ENCODE measurements around the gene MBLAC1. TPM values are rescaled to one million over a fixed set of nuclear protein-coding genes. Genes with fewer than 3 reads are reported as not detected.
A peak's percentile ranks its signal among the peaks of the same experiment; 100 is the strongest.

MBLAC1 gene
- total and polyA plus RNA-seq, 9 of the 15 experiments (the other 6 are each of a cell fraction or from before 2014, with no cell fraction given) = 0.03 to 3.1 (median 0.52) TPM

- TF ChIP-seq, protein P1, sequence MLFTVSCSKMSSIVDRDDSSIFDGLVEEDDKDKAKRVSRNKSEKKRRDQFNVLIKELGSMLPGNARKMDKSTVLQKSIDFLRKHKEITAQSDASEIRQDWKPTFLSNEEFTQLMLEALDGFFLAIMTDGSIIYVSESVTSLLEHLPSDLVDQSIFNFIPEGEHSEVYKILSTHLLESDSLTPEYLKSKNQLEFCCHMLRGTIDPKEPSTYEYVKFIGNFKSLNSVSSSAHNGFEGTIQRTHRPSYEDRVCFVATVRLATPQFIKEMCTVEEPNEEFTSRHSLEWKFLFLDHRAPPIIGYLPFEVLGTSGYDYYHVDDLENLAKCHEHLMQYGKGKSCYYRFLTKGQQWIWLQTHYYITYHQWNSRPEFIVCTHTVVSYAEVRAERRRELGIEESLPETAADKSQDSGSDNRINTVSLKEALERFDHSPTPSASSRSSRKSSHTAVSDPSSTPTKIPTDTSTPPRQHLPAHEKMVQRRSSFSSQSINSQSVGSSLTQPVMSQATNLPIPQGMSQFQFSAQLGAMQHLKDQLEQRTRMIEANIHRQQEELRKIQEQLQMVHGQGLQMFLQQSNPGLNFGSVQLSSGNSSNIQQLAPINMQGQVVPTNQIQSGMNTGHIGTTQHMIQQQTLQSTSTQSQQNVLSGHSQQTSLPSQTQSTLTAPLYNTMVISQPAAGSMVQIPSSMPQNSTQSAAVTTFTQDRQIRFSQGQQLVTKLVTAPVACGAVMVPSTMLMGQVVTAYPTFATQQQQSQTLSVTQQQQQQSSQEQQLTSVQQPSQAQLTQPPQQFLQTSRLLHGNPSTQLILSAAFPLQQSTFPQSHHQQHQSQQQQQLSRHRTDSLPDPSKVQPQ (CRISPR knock-in tag; IDR thresholded peaks at IDR 0.05; ENCODE audit: borderline replicate concordance) = no peak
- TF ChIP-seq HOXB6 (CRISPR knock-in tag; IDR thresholded peaks at IDR 0.05; ENCODE audit: borderline replicate concordance) (no peak), ZNF311 (CRISPR knock-in tag; IDR thresholded peaks at IDR 0.05) (no peak), ZNF146 (CRISPR knock-in tag; IDR thresholded peaks at IDR 0.05; ENCODE audit: unreplicated experiment) (no peak), POLR2AphosphoS2 (IDR thresholded peaks at IDR 0.05; ENCODE audit: low read length) (peak; percentile 70; the same call in 1 of the 2 replicates), ZNF41 (CRISPR knock-in tag; conservative IDR thresholded peaks at IDR 0.05) (no peak), ZNF445 (CRISPR knock-in tag; IDR thresholded peaks at IDR 0.05; ENCODE audit: low read depth) (no peak), ZNF507 (tag; conservative IDR thresholded peaks at IDR 0.05) (no peak), CREBBP (IDR thresholded peaks at IDR 0.05; ENCODE audit: low read depth, low read length) (no peak), ZHX1 (conservative IDR thresholded peaks at IDR 0.05; ENCODE audit: low read length) (peak; percentile 26; the same call in 1 of the 2 replicates), ZNF3 (CRISPR knock-in tag; IDR thresholded peaks at IDR 0.05) (no peak), ZNF263 (CRISPR knock-in tag; IDR thresholded peaks at IDR 0.05; ENCODE audit: borderline replicate concordance) (no peak; the same call in 1 of the 2 replicates), DLX4 (CRISPR knock-in tag; IDR thresholded peaks at IDR 0.05) (no peak), STAT6 (CRISPR knock-in tag; IDR thresholded peaks at IDR 0.05) (no peak), HMGXB4 (CRISPR knock-in tag; IDR thresholded peaks at IDR 0.05) (peak; percentile 21; the same call in 1 of the 2 replicates), ZNF217 (CRISPR knock-in tag; IDR thresholded peaks at IDR 0.05) (no peak)
Observed at GRCh38 chr7:100126931-100127865, at the start of gene MBLAC1 (continued).
